HCT116 (cell line): ENCODE data around the gene NECTIN3. TPM values are rescaled to one million over a fixed set of nuclear protein-coding genes. Genes with fewer than 3 reads are reported as not detected.

Experiments
- ATAC-seq: fragments of 200-7000 bp; cut with Tn5 transposase; 2 replicates; pipeline ENCODE4 v1.9.1; 2020; ENCODE audit warnings: mild to moderate bottlenecking, moderate library complexity
- BruUV-seq: library from RNA; stranded (reverse); fragments of 400-500 nt; replicated peaks from 2 replicates; lab custom pipeline; 2021; lab: Mats Ljungman, UMichigan
- CTCF ChIA-PET: fragments of 300-600 bp; sonication (Branson Sonifier 250); formaldehyde crosslinking; loops from one replicate; lab custom pipeline; 2021; ENCODE audit warnings: antibody characterized with exemption; lab: Charles Lee
- POLR2A ChIA-PET: fragments of 300-600, 350-600 bp; sonication (Branson Sonifier 250); formaldehyde crosslinking; loops from one replicate; lab custom pipeline; 2021; ENCODE audit warnings: antibody characterized with exemption; lab: Charles Lee
- RAD21 ChIA-PET, 2 experiments: fragments of 300-600 bp; sonication (Branson Sonifier 250); formaldehyde crosslinking; loops; one replicate each; lab custom pipeline; 2023; ENCODE audit warnings: low total read pairs in 2 of 2; ENCODE audit not compliant: uncharacterized antibody in 2 of 2, unreplicated experiment in 2 of 2, low non-redundant PET in 1 of 2; lab: Charles Lee
- DNase-seq: peaks from one replicate; pipeline ENCODE4 v3.0.0-alpha.2; 2010; ENCODE audit warnings: low read depth, low spot score
- H2AFZ ChIP-seq: fragments of 200-600 bp; shearing (Covaris generic), sonication (generic); 2 replicates; pipeline ENCODE4 v1.6.1; 2017; ENCODE audit warnings: low read depth, mixed run types, mixed read lengths, antibody characterized with exemption, low read length; ENCODE audit not compliant: poor library complexity, severe bottlenecking
- H3K27ac ChIP-seq: 2 replicates; pipeline ENCODE4 v1.5.1; 2012; ENCODE audit warnings: low read depth, low read length
- H3K27me3 ChIP-seq: fragments of 200-600 bp; sonication (generic); 2 replicates; pipeline ENCODE4 v1.6.1; 2016; ENCODE audit warnings: mixed run types, low read length, mixed read lengths; ENCODE audit not compliant: insufficient read depth
- H3K36me3 ChIP-seq, 2 experiments: fragments of 200-500 bp in 1 of 2; fragments of 200-600 bp in 1 of 2; sonication (Bioruptor generic) in 1 of 2; sonication (generic) in 1 of 2; 2 replicates each; pipeline versions ENCODE4 v1.5.1 to v1.6.1; 2014 to 2016; ENCODE audit warnings: low read length in 2 of 2, inconsistent platforms in 1 of 2, mixed read lengths in 1 of 2, mixed run types in 1 of 2; ENCODE audit not compliant: insufficient read depth in 2 of 2, control insufficient read depth in 1 of 2
- H3K4me1 ChIP-seq, 2 experiments: fragments of 200-600 bp in 1 of 2; sonication (generic) in 1 of 2; 2 replicates each; pipeline versions ENCODE4 v1.5.1 to v1.6.1; 2012 to 2017; ENCODE audit warnings: low read length in 2 of 2, inconsistent platforms in 1 of 2, mild to moderate bottlenecking in 1 of 2, mixed read lengths in 1 of 2, mixed run types in 1 of 2, moderate library complexity in 1 of 2; ENCODE audit not compliant: insufficient read depth in 2 of 2, control insufficient read depth in 1 of 2
- H3K4me2 ChIP-seq: fragments of 200-600 bp; sonication (generic); 2 replicates; pipeline ENCODE4 v1.6.1; 2017; ENCODE audit warnings: mixed run types, low read length, mixed read lengths
- H3K4me3 ChIP-seq, 2 experiments: fragments of 200-600 bp in 1 of 2; sonication (generic) in 1 of 2; replicated peaks in 1 of 2; 2 replicates each; pipeline ENCODE4 v1.5.1; 2011 to 2016; ENCODE audit warnings: low read length in 2 of 2, control low read depth in 1 of 2, low read depth in 1 of 2, mild to moderate bottlenecking in 1 of 2, mixed read lengths in 1 of 2, mixed run types in 1 of 2
- H3K79me2 ChIP-seq: fragments of 200-600 bp; sonication (generic); 2 replicates; pipeline ENCODE4 v1.6.1; 2017; ENCODE audit warnings: mild to moderate bottlenecking, mixed run types, low read length, moderate library complexity, mixed read lengths; ENCODE audit not compliant: insufficient read depth
- H3K9ac ChIP-seq: fragments of 200-600 bp; sonication (generic); 2 replicates; pipeline ENCODE4 v1.6.1; 2016; ENCODE audit warnings: low read length, mixed read lengths
- H3K9me2 ChIP-seq: fragments of 200-600 bp; sonication (generic), shearing (Covaris generic); 2 replicates; pipeline ENCODE4 v1.6.1; 2017; ENCODE audit warnings: mixed run types, mild to moderate bottlenecking, moderate library complexity; ENCODE audit not compliant: insufficient read depth
- H3K9me3 ChIP-seq, 2 experiments: fragments of 200-500 bp in 1 of 2; fragments of 200-600 bp in 1 of 2; sonication (Bioruptor generic) in 1 of 2; sonication (generic) in 1 of 2; 2 replicates each; pipeline ENCODE4 v1.6.1; 2014 to 2017; ENCODE audit warnings: low read length in 2 of 2, mixed read lengths in 2 of 2, inconsistent platforms in 1 of 2, low read depth in 1 of 2, mild to moderate bottlenecking in 1 of 2, mixed run types in 1 of 2, moderate library complexity in 1 of 2; ENCODE audit not compliant: control insufficient read depth in 1 of 2, insufficient read depth in 1 of 2
- H4K20me1 ChIP-seq: fragments of 200-600 bp; sonication (generic), shearing (Covaris generic); 2 replicates; pipeline ENCODE4 v1.6.1; 2017; ENCODE audit warnings: mixed run types, mild to moderate bottlenecking, moderate library complexity; ENCODE audit not compliant: insufficient read depth
- CEBPB ChIP-seq: IDR thresholded peaks from 2 replicates; pipeline ENCODE4 v1.6.1; 2012; ENCODE audit warnings: low read depth
- FOSL1 ChIP-seq: IDR thresholded peaks from 2 replicates; pipeline ENCODE4 v1.6.1; 2012; ENCODE audit warnings: low read depth
- POLR2AphosphoS5 ChIP-seq: IDR thresholded peaks from 2 replicates; pipeline ENCODE4 v1.6.1; 2011; ENCODE audit warnings: mild to moderate bottlenecking, low read depth, low read length, moderate library complexity
- SIN3A ChIP-seq: IDR thresholded peaks from 2 replicates; pipeline ENCODE4 v1.6.1; 2012; ENCODE audit warnings: low read depth
- ZBTB33 ChIP-seq: IDR thresholded peaks from 2 replicates; pipeline ENCODE4 v1.6.1; 2011; ENCODE audit warnings: mild to moderate bottlenecking, low read length, moderate library complexity; ENCODE audit not compliant: insufficient replicate concordance; ENCODE audit errors: extremely low read depth
- intact Hi-C: fragments of 100-400 bp; cut with micrococcal nuclease; formaldehyde crosslinking; loops from 2 replicates; pipeline ENCODE4 v1.10.0; 2022
- total RNA-seq: library from RNA; stranded (reverse); gene quantifications from one replicate; pipeline ENCODE4 v1.2.1, GENCODE V29; 2021; ENCODE audit not compliant: unreplicated experiment

The NECTIN3 gene
- total RNA-seq, 1 experiment from 2014 or later, result 93.6 TPM

GRCh38 chr3:111107662-111108035 is 36.0 kb downstream of the NECTIN3 start:
- Histone ChIP-seq H4K20me1 (peaks cover 15% of the 10 kb centered on the region; the same call in 1 of the 2 replicates), H3K9me3 (no peaks in the 10 kb centered on the region), H3K4me1 (peaks cover 0 to 15% of the 10 kb centered on the region in 2 experiments; a peak in 1 of 4 replicates), H3K36me3 (no peaks in the 10 kb centered on the region), H3K4me3 (no peak overlapping the region), H3K9me2 (no peaks in the 10 kb centered on the region), H3K9ac (no peak overlapping the region), H3K79me2 (peaks cover 100% of the 10 kb centered on the region), H3K4me2 (no peak overlapping the region), H3K27me3 (no peaks in the 10 kb centered on the region), H3K27ac (no peak overlapping the region), H2AFZ (no peak overlapping the region)
- no TSS peak for BruUV-seq
- DNase-seq, result no peak
- ChIA-PET CTCF (no interaction called here), RAD21 (no interaction called here), POLR2A (no interaction called here)
- no peak for ATAC-seq
- intact Hi-C loops, result no loop called here
- TF ChIP-seq POLR2AphosphoS5, result no peak
- no peak for TF ChIP-seq FOSL1
- TF ChIP-seq ZBTB33, result no peak
- no peak for TF ChIP-seq SIN3A

GRCh38 chr3:111112913-111113312 is 41.3 kb downstream of the NECTIN3 start:
- Histone ChIP-seq H3K9me3 (no peaks in the 10 kb centered on the region), H3K4me1 (0 out of 4 replicates have a peak, but pooled peaks cover 0 to 10% of the 10 kb centered on the region in 2 experiments), H4K20me1 (no peaks in the 10 kb centered on the region; the same call in 1 of the 2 replicates), H3K9me2 (no peaks in the 10 kb centered on the region), H3K4me2 (no peak overlapping the region), H3K27me3 (no peaks in the 10 kb centered on the region), H3K79me2 (peaks cover 100% of the 10 kb centered on the region), H2AFZ (no peak overlapping the region), H3K27ac (no peak overlapping the region), H3K36me3 (peaks cover 0 to 10% of the 10 kb centered on the region in 2 experiments; a peak in 1 of 4 replicates), H3K4me3 (no peak overlapping the region), H3K9ac (no peak overlapping the region)
- no peak for DNase-seq
- ChIA-PET RAD21 (no interaction called here), POLR2A (no interaction called here), CTCF (interaction anchor here (1.9 kb wide), 1 partner anchor 33 kb away, joined by 6 read pairs; no protein-coding TSS in a partner anchor)
- no peak for ATAC-seq
- TF ChIP-seq ZBTB33 (no peak), CEBPB (no peak), SIN3A (no peak)
- no TSS peak for BruUV-seq
- intact Hi-C loops, result no loop called here
